PFSK-1 (cell line): Measurements from ENCODE around the gene DAAM2.

ENCODE experiments used
- FOXP2 ChIP-seq: optimal IDR thresholded peaks from 2 replicates; pipeline ENCODE3; 2011; ENCODE audit warnings: borderline replicate concordance, control low read depth, inconsistent platforms; ENCODE audit not compliant: insufficient read depth; ENCODE audit errors: extremely low read length, extremely low read depth
- POLR2AphosphoS5 ChIP-seq: IDR thresholded peaks from 2 replicates; pipeline ENCODE4 v1.6.1; 2012; ENCODE audit warnings: low read depth, mild to moderate bottlenecking, control low read depth, low read length, moderate library complexity
- SIN3A ChIP-seq: IDR thresholded peaks from 2 replicates; pipeline ENCODE4 v1.6.1; 2012; ENCODE audit warnings: mild to moderate bottlenecking, low read length, moderate library complexity, borderline replicate concordance; ENCODE audit not compliant: insufficient read depth
- TAF1 ChIP-seq: IDR thresholded peaks from 2 replicates; pipeline ENCODE4 v1.6.1; 2012; ENCODE audit warnings: low read length, control low read depth, borderline replicate concordance; ENCODE audit not compliant: insufficient read depth
- TF ChIP-seq, protein P1 (sequence below), 2 experiments: IDR thresholded peaks; 2 replicates each; pipeline versions ENCODE4 v1.6.1 to v1.8.0; 2011 to 2012; ENCODE audit warnings: low read depth in 2 of 2, low read length in 2 of 2, control low read depth in 1 of 2, inconsistent platforms in 1 of 2, mild to moderate bottlenecking in 1 of 2, moderate library complexity in 1 of 2; ENCODE audit not compliant: insufficient read depth in 1 of 2

The DAAM2 gene

DNA sequence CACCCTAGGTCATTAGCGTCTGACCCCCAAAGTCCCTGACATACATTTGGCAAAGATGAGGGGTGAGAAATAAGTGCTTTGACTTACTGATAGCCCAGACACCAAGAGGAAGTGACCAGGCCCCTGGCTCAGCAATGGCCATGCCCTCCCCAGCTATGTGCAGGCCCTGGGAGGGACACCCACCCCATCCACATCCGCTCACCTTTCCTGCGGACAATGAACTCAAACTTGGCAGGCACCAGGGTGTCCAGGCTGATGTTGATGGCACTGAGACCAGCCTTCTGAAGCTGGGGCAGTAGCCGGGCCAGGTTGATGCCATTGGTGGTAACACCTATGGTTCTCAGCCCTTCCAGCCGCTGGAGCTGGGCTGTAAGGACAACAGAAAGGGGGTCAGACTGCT is 123.7 kb downstream of the DAAM2 start:
- no peak for TF ChIP-seq SIN3A
- TF ChIP-seq, protein P1, sequence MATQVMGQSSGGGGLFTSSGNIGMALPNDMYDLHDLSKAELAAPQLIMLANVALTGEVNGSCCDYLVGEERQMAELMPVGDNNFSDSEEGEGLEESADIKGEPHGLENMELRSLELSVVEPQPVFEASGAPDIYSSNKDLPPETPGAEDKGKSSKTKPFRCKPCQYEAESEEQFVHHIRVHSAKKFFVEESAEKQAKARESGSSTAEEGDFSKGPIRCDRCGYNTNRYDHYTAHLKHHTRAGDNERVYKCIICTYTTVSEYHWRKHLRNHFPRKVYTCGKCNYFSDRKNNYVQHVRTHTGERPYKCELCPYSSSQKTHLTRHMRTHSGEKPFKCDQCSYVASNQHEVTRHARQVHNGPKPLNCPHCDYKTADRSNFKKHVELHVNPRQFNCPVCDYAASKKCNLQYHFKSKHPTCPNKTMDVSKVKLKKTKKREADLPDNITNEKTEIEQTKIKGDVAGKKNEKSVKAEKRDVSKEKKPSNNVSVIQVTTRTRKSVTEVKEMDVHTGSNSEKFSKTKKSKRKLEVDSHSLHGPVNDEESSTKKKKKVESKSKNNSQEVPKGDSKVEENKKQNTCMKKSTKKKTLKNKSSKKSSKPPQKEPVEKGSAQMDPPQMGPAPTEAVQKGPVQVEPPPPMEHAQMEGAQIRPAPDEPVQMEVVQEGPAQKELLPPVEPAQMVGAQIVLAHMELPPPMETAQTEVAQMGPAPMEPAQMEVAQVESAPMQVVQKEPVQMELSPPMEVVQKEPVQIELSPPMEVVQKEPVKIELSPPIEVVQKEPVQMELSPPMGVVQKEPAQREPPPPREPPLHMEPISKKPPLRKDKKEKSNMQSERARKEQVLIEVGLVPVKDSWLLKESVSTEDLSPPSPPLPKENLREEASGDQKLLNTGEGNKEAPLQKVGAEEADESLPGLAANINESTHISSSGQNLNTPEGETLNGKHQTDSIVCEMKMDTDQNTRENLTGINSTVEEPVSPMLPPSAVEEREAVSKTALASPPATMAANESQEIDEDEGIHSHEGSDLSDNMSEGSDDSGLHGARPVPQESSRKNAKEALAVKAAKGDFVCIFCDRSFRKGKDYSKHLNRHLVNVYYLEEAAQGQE (IDR thresholded peaks at IDR 0.05; ENCODE audit: insufficient read depth in 1 of 2, low read depth in 2 of 2, low read length in 2 of 2): no peak

GRCh38 chr6:39917329-39917728 is 125.2 kb downstream of the DAAM2 start:
- no peak for TF ChIP-seq FOXP2
- TF ChIP-seq POLR2AphosphoS5: no peak
- no peak for TF ChIP-seq SIN3A
- no peak for TF ChIP-seq TAF1
- TF ChIP-seq, protein P1 (IDR thresholded peaks at IDR 0.05; ENCODE audit: insufficient read depth in 1 of 2, low read depth in 2 of 2, low read length in 2 of 2): no peak

DNA sequence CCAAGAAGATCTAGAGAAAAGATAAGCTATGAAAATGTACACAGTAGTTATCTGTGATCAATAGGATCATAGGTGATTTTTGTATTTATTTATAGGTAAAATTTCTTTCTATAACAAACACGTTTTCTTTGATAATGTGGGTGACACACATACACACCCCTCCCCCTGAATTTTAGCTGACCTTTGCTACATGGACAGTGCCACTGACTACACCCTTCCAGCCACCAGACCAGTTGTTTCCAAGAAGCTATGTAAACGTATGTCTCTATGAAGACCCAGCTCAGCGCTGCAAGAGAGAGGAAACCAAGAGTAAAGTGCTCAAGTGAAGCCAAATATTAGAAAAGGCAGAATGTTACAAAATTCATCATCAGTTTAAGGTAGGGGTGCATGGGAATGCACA is 125.8 kb downstream of the DAAM2 start:
- TF ChIP-seq TAF1 (no peak), FOXP2 (no peak), SIN3A (no peak), POLR2AphosphoS5 (no peak)
- TF ChIP-seq, protein P1 (IDR thresholded peaks at IDR 0.05; ENCODE audit: insufficient read depth in 1 of 2, low read depth in 2 of 2, low read length in 2 of 2): no peak

DNA sequence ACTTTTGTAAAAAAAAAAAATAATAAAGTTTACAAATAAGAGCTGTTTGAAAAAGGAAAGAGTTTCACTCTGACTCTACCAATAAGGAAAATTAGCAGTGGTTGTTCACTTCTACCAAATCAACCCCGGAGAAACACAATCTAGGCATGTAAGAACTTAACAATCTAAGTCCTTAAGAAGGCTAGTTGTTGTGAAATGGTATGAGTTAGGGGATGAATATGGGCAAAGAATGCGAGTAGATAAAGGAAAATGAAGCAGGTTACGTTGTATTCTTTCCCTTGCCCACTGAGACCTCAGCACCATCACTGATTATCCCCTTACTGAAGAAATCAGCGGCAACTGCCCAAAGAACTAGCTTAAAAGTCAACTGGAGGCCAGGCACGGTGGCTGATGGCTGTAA is 126.7 kb downstream of the DAAM2 start:
- TF ChIP-seq SIN3A: no peak
- no peak for TF ChIP-seq POLR2AphosphoS5
- TF ChIP-seq TAF1: no peak
- no peak for TF ChIP-seq FOXP2
- TF ChIP-seq, protein P1 (IDR thresholded peaks at IDR 0.05; ENCODE audit: insufficient read depth in 1 of 2, low read depth in 2 of 2, low read length in 2 of 2): no peak

DNA sequence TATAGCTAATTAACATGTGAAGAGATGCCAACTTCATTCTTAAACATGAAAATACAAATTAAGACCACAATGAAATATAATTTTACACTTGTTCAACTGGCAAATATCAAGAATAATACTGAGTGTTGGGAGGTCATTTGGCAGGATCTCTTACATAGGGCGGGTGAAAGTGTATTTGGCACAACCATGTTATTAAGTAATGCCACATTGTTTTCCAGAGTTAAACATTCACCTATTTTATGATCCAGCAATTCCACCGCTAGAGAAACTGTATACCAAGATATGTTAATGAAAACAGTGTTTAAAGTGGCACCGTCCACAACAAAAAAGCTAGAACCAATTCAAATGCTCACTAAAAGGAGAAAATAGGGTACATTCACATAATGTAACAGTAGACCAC is 128.0 kb downstream of the DAAM2 start:
- TF ChIP-seq TAF1: no peak
- TF ChIP-seq SIN3A: no peak
- TF ChIP-seq, protein P1 (IDR thresholded peaks at IDR 0.05; ENCODE audit: insufficient read depth in 1 of 2, low read depth in 2 of 2, low read length in 2 of 2): no peak
- no peak for TF ChIP-seq FOXP2
- no peak for TF ChIP-seq POLR2AphosphoS5
